Astrocyte of the cerebellum (primary cell): ENCODE results near the gene CTXN3.

ENCODE experiments used
- DNase-seq: peaks from one replicate; pipeline ENCODE4 v3.0.0-alpha.2; 2011; ENCODE audit warnings: low read depth
- H3K4me3 ChIP-seq: 2 replicates; pipeline ENCODE4 v1.5.1; 2011; ENCODE audit warnings: mild to moderate bottlenecking, low read depth, low read length, moderate library complexity
- CTCF ChIP-seq: IDR thresholded peaks from 2 replicates; pipeline ENCODE4 v1.5.1; 2012; ENCODE audit warnings: low read length, low read depth, moderate library complexity, mild to moderate bottlenecking; ENCODE audit errors: missing control alignments
- in situ Hi-C: cut with HindIII; loops from 2 replicates; pipeline ENCODE4 v1.10.0; 2017; ENCODE audit warnings: low sequenced_read_pairs

CTXN3 gene

GRCh38 chr5:127645300-127645726, 3.6 kb upstream of the CTXN3 start:
- in situ Hi-C loops: no loop called here
- no peak for DNase-seq
- no peak for TF ChIP-seq CTCF
- H3K4me3 ChIP-seq: no peak overlapping the region

- DNase-seq: no peak
- no peak for TF ChIP-seq CTCF
- no peak overlapping the region for H3K4me3 ChIP-seq
- in situ Hi-C loops: no loop called here
Observed at GRCh38 chr5:127647361-127647958, 1.4 kb upstream of the CTXN3 start.

- no peak overlapping the region for H3K4me3 ChIP-seq
- in situ Hi-C loops: no loop called here
- no peak for DNase-seq
- no peak for TF ChIP-seq CTCF
Observed at GRCh38 chr5:127650022-127650421, 1.1 kb downstream of the CTXN3 start.

GRCh38 chr5:127650649-127651048, 1.8 kb downstream of the CTXN3 start:
- in situ Hi-C loops: no loop called here
- H3K4me3 ChIP-seq: no peak overlapping the region
- TF ChIP-seq CTCF: no peak
- peak; percentile 64 for DNase-seq

GRCh38 chr5:127652952-127653611, 4.2 kb downstream of the CTXN3 start:
- in situ Hi-C loops: no loop called here
- no peak for TF ChIP-seq CTCF
- DNase-seq: no peak
- no peak overlapping the region for H3K4me3 ChIP-seq

GRCh38 chr5:127656825-127657224, 7.9 kb downstream of the CTXN3 start:
- H3K4me3 ChIP-seq: no peak overlapping the region
- no peak for DNase-seq
- in situ Hi-C loops: no loop called here
- no peak for TF ChIP-seq CTCF
